Spleen (tissue), 7 donors: ENCODE measurements around the gene KLHDC2.

Experiments
- POLR2AphosphoS5 ChIP-seq, 3 donors: sonication (generic); formaldehyde crosslinking; IDR thresholded peaks; one replicate each; pipeline ENCODE4 v1.5.1; 2017; ENCODE audit warnings: antibody characterized with exemption in 3 of 3
- TF ChIP-seq, protein P1 (sequence below), 11 experiments: fragments of 200-600 bp in 7 of 11; fragments of 450-650 bp in 4 of 11; sonication (generic) in 4 of 11; IDR thresholded peaks in 8 of 11; conservative IDR thresholded peaks in 3 of 11; 1 replicate in 7 of 11; 2 replicates in 4 of 11; pipeline versions ENCODE4 v1.4.0 to v1.8.0; 2016 to 2021; ENCODE audit warnings: antibody characterized with exemption in 11 of 11, inconsistent platforms in 4 of 11, mild to moderate bottlenecking in 1 of 11
- donor health status: DM: no; HTN: no; CAD: no; lungs with moderate emphysema.
- donor health status: DM: no; HTN: no; CAD: no.
- donor health status: DM: no; HTN: no; CAD: no.

GRCh38 chr14:49796025-49796424, 28.1 kb downstream of the KLHDC2 start:
- TF ChIP-seq POLR2AphosphoS5 (IDR thresholded peaks at IDR 0.05), result no peak
- TF ChIP-seq, protein P1, sequence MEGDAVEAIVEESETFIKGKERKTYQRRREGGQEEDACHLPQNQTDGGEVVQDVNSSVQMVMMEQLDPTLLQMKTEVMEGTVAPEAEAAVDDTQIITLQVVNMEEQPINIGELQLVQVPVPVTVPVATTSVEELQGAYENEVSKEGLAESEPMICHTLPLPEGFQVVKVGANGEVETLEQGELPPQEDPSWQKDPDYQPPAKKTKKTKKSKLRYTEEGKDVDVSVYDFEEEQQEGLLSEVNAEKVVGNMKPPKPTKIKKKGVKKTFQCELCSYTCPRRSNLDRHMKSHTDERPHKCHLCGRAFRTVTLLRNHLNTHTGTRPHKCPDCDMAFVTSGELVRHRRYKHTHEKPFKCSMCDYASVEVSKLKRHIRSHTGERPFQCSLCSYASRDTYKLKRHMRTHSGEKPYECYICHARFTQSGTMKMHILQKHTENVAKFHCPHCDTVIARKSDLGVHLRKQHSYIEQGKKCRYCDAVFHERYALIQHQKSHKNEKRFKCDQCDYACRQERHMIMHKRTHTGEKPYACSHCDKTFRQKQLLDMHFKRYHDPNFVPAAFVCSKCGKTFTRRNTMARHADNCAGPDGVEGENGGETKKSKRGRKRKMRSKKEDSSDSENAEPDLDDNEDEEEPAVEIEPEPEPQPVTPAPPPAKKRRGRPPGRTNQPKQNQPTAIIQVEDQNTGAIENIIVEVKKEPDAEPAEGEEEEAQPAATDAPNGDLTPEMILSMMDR (IDR thresholded peaks at IDR 0.05 in 8 of 11, conservative IDR thresholded peaks at IDR 0.05 in 3 of 11), result no peak
